ENCODE measurements around the gene IER2.
"Not testable (repeated sequence)": the region's sequence is repeated elsewhere in the genome, so short reads cannot be mapped to it uniquely, and the experiment has no call there.

IER2 gene

DNA sequence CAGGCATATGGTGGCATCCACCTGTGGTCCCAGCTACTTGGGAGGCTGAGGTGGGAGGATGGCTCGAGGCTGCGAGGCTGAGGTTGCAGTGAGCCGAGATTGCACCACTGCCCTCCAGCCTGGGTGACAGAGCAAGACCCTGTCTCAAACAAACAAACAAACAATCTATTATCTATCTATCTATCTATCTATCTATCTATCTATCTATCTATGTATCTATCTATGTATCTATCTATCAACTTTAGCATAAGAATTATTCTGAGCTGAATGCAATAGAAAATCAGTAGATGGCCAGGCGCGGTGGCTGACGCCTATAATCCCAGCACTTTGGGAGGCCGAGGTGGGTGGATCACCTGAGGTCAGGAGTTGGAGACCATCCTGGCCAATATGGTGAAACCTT is 51.9 kb downstream of the IER2 start:
- DNase-seq (ENCODE audit: low read depth): not testable (repeated sequence)
